HG03108 (cell line): ENCODE results near the gene STK33.

Experiments
- ATAC-seq: cut with Tn5 transposase; IDR thresholded peaks from one replicate; pipeline ENCODE4 v1.9.1; 2021; ENCODE audit warnings: moderate library complexity; ENCODE audit not compliant: unreplicated experiment

STK33 gene

DNA sequence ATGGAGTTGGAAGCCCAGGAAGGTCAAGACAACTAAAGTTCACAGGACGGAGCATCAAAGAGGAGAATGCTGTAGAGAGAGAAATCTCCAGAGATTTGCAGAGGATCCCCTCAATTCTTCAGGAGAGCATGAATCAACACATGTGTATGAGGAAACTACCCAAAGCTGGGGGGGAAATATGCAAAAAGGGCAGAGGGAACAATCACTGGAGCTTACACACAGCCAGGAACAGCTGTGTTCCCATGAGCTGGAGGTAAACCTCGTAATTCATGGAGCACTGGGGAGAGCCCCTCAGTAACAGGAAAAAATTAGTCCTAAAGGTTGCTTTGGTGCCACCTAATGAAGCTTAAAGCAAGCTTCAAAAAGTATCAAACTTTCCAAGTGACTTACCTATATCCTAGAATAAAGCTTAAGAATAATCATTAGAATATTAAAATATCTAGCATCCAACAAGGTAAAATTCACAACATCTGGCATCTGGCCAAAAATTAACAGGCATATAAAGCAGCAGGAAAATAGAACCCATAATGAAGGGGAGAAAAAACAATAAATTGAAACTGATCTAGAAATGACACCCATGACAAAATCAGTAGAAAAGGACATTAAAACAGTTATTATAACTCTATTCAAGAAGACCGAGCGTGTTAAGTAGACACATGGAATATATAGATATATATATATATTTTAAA, 134.2 kb downstream of the STK33 start:
- no peak for ATAC-seq

DNA sequence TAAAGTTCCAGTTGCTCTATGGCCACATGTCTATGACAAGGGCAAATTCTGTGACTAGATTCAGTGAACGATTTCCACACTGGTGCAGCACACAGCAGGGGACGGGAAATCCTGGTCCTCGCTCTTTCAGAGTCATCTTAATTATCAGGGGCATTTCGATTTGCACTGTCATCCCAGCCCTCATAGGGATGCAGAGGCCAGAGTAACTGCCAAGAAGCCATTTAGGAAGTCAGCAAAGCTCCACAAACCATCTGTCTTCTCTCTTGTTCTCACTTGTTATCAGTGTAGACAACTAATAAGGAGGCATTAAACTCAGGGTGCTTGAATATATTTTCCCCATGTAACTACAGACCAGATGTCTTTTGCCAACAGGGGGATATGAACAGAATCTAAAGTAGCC, 151.7 kb downstream of the STK33 start:
- ATAC-seq, result no peak

DNA sequence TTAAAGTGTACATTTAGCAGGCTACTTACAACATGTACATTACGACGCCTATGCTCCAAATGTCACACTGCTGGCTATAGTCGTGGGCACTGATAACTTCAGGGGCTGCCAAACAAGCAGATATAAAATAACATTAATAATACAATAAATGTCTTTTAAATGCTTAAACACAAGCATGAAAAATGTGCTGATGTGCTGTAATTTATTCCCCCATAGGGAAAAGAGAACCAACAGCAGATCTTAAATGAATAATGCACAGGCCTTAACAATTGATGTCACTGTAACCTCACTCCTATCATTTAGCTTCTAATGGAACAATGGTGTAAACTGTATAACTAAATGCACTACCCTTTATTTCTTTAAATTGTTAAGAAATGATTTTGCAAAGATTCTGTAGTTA, 153.4 kb downstream of the STK33 start:
- no peak for ATAC-seq

DNA sequence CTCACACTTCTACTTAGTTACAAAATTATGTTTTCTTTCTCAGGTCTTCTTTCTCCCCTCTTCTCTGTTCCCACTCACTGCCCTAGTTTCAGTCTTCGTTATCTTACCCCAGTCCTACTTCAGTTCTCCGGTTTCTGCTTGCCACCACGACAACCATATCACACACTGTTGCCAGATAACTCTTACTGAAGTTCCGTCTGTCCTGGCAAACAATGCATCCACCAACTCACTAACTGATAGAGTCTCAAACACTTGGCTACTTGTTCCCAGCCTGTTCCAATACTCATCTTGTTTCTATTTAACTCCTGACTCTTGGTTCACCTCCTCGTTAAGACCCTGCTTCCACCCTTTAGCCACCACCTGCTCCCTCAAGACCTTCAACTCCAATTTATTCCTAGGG, 164.5 kb downstream of the STK33 start:
- ATAC-seq, result no peak

DNA sequence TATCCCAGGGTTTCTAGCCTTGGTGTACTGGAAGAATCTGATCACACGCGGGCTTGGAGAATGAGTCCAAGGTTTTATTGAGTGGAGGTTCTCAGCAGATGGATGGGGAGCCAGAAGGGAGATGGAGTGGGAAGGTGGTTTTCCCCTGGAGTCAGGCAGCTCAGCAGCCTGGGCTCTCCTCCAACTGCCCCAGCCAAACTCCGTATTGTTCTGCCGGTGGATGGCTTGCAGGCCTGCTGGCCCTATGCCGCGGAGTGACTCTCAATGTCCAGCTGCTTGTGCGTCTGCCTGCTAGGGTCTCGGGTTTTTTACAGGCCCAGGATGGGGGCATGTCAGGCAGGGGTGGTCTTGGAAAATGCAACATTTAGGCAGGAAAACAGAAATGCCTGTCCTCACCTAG, 168.0 kb downstream of the STK33 start:
- ATAC-seq, result no peak

DNA sequence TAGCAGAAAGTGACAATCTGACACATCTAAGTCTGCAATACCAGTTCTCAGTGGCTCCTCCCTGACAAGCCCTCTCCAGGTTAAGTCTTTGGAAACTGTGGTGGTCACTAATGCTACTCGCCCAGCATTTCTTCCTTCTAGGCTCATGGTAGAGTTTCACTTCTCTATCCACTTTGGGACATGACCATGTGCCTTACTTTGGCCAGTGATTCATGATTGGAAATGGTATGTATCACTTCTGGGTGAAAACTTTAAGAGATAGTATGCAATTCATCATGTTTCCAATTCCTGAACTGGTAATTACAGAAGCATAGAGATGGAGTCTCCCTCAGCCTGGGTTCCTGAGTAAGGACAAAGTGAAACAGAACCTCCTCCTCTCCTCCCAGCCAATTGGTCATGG, 178.8 kb downstream of the STK33 start:
- ATAC-seq, result no peak

DNA sequence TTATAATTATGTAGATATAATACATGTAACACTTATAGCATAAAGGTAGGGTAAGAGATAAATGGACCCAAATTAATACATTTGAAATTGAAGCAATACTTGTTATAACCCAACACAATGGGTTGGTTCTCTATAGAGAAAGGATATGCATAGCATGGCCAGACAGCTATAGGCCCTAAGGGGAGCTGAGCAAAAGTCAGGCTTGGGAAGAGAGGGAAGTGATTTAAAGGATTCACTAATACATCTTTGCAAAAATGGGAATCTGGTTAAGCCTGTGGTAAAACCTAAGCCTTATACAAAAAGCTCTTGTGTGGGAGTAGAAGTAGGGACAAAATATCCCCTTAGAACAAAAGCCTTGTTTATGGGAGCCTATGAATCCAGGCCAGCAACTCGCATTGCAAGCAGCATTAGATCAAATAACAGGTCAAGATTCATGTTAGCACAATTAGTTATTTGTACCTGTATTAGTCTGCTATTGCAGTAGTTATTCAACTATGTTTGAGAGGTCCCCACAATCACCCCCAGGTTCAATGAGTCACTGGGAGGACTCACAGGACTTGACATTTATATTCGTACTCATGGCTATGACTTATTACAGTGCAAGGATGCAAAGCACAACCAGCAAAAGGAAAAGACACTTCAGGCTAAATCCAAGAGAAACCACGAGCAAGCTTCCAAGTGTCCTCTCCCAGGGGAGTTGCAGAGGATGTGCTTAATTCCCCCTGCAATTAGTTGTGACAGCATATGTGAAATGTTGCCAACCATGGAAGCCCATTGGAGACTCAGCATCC, 185.7 kb downstream of the STK33 start:
- no peak for ATAC-seq

DNA sequence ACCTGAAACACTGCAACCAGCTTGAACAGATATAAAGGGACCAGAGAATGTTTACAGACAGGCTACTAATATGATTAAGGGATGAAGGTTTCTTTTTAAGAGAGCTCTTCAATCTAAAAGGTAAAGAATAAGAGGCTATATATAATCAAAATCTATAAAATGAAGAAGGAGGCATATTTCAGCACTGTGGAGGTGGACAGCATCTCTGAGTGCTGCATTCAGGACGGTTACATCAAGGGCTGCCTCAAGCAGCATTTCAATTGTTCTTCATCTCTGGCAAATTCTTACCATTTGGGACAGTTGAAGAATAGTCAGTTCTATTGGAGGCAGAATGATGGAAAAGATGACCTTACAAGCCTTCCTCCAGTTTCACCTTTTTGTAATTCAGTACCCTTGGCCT, 190.7 kb downstream of the STK33 start:
- ATAC-seq, result no peak

DNA sequence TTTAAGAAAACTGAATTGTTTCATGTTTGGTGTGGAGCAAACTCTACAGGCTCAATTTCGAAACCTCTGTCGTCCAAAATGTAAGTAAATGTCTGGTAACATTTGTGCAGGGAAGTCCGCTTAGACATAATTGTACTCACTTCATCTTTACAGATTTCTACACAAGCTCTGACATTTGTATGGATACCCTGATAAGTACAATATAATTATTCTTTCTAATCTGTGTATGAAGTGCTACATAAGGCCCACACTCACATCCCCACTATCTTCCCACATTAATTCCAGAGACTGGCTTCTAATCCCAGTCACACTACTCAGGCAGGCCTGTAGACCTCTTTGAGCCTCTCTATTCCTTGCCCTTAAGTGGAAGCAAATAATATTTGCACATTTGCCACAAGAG, 201.1 kb downstream of the STK33 start:
- ATAC-seq, result no peak

DNA sequence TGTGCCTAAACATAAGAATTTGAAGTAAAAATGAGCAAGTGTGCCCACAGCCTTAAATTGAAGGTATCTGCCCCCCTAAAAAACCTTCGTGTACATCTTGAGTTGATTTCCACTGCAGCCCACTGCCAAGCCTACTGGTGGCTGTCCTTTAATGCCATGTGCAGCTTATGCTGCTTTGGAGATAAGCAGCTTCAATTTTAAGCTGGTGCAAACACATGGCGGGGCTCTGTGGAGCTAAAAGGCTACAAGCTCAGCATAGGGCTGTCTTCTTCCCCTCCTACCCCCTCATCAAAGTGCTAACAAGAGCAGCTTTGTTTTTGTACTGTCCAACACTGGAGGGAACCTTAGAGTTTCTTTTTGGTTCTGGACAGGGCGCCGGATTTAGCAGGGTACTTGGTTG, 201.9 kb downstream of the STK33 start:
- no peak for ATAC-seq

DNA sequence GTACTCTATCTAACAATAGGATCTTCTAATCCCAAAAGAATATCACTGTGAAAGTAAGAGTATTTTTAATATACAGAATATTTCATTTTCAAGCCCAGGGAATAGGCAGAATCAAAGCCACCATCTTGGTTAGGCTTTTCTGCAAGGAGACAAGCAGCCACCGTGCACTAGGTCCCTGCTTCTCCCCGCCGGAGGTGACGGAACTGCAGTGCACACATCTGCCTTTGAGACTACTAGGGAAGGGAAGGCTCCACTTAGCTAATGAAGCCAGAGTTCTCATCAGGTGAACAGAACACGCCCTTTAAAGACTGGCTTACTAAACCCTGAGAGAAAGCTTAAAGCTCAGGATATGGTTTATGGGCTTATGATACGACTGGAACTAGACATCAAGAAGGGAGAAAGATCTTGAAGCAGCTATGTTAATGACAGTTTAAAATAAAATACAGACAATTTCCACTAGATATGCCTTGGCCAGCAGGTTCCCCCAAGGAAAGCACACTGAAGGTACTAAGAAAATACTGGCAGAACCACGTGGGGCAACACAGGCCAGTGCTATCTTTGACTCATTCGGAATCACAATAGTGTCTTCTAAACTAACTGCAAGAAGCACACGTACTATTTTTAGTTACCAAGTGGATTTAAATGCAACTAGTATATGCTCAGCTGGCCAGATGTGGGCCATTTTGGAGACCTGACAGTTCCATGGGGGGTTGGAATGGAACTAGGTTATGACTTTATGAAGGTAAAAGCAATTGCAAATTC, 203.0 kb downstream of the STK33 start:
- no peak for ATAC-seq

DNA sequence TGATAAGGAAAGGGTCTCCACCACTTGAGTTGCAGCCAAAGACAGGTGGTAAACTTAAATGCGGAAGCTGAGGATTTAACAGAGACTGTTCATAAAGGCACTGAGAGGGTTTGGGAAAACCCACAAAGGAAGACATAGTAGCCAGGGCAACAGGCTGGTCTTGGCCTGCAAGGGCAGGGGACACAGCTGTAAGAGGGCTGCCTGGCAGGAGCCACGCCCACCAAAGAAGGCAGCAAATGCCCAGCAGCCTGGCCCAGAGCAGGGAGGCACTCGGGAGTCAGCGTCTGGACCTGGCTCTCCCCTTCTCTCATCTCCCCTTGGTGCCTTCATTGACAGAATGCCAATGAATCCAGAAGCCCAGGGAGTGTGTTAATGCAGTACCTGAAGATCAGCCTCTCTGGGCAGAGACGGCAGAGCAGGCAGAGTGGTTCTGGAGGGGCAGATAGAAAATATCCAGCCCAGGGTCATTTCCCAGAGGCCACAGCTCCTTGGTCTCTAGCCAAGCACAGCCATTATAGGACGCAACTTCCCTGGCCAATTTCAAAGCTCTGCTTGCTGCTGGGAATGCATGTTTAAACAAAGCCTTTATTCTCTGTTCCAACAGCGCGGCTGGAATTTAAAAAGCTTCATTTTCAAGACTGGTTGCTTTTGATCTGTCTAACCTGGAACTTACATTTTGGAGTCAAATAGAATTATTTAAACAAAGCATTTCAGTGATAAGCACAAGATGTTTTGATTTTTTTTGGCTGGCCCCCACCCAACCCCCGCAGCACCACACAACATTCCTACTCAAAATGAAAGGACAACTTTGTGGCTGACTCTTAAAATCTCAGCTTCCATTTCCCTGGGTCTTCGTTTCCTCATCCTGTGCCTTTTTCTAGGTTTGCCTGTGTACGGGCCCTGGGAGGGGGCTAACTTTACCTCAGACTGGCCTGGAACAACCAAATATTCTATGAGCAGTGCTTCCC, 204.7 kb downstream of the STK33 start:
- ATAC-seq, result no peak

DNA sequence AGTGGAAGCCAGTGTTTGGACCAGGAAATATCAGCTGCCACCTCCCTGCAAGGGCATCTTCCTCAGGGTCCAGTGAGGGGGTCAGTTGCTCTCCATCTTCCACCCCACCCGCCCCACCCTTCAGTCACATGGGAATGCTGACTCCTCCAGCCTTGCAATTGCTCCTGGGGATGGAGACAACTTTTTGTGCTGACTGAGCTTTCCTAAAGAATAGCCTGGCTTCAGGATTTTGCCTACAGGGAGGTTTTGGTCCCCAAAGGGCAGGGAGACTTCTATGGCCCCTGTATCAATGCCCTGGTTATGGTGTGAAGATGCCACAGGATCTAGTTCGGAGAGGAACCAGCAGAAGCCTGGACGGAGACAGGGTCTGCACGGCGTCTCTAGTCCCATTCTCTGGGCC, 206.3 kb downstream of the STK33 start:
- no peak for ATAC-seq

DNA sequence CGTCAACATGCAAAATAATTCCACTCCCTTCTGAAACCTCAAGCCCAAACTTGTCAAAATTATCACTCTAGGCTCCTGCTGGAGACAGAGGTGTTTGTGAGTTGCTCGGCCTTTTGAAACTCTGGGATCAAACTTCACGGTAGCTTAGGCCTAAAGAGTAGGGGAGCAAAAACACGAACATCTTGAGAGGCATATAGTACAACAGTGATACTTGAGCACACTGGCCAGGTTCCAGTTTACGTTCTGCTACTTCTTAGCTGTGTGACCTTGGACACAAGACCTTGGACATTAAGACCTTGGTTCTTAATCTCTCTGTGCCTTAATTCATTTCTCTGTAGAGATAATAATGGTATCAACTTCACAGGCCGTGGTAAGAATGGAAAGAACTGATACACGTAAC, 206.9 kb downstream of the STK33 start:
- ATAC-seq, result no peak

DNA sequence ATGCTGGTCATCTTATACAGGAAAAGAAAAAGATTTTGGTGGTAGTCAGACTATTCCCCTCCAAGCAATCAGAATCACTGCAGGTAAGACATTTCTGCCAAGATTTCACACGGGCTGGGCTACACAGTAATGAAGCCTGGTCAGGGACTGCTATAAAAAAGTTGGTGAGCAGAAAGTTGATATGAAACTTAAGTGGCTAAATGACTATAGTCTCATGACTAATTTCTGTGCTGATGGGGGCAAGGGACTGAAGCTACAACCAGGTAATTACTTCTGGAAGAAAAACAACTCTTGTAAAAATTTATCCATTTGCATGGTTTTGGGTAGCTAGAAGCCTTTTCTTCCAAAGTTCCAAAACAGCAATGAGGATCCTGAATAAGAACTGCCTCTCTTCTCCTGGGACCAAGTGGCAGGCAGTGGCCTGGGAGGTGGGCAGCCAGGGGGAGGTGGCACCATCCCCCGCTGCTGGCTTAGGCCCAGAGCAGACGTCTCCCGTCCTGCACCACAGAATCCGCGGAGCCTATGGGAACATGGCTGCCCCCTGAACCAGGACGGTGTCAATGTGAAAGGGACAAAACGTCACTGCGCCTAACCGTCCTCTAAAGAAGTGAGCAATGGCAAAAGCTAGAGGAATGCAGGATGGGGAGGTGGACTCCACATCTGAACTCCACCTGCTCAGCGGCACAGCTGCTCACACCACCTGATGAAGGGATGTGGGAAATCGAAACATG, 207.7 kb downstream of the STK33 start:
- peak; percentile 60 for ATAC-seq

DNA sequence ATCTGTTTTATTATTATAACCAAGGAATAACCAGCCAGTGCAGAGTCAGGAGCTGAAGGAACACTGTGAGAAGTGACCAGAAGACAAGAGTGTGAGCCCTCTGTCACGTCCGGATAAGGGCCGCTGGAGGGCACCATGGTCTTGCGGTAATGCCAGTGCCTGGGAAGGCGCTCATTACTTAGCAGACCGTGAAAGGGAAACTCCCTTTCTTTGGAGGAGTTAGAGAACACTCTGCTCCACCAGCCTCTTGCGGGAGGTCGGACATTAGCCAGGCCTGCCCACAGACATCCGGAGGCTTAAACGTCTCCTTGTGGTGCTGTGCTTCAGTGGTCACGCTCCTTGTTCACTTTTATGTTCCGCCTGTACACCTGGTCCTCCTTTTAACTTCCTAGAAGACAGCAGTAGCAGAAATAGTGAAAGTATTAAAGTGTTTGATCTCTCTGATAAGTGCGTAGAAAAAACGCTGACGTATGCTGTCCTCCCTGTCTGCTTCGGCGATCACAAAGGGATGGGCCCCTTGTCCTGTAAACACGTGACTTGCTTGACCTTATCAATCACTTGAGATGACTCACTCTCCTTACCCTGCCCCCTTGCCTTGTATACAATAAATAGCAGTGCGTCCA, 209.7 kb downstream of the STK33 start:
- no peak for ATAC-seq

DNA sequence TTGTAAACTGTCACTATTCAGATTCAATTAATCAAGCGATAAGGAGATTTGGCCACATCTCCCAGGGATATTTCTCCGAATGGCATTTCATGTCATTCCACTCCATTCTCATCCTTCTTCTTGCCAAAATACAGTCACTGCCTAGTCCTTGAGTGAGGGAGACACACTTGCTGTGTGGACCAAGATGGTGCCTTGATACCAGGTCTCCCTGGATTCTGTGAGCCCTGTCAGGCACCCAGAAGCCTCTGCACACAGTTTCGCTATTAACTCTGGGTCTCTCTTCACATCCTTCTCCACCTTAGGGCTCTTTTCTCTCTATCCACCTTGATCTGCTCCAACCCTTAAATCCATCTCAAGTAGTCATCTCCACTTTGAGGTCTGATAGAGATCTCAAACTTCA, 210.4 kb downstream of the STK33 start:
- ATAC-seq, result no peak

DNA sequence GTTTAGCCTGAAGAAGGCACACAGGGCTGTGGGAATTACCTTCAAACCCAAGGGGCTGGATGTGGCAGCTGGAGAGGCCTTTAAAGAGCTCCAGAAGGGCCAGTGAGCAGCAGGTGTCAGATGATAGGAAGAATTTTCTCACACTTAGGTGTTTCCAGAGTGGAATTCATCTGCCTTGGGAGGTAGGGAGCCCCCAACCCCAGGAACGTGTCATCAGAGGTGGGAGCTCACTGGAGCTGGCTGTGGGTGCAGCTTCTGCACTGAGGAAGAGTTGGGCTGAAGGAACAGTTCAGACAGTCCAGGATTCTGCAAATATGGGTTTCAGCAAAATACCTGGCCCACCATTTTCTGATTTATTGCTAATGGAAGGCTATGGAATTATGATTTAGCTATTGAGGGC, 210.8 kb downstream of the STK33 start:
- ATAC-seq, result no peak

DNA sequence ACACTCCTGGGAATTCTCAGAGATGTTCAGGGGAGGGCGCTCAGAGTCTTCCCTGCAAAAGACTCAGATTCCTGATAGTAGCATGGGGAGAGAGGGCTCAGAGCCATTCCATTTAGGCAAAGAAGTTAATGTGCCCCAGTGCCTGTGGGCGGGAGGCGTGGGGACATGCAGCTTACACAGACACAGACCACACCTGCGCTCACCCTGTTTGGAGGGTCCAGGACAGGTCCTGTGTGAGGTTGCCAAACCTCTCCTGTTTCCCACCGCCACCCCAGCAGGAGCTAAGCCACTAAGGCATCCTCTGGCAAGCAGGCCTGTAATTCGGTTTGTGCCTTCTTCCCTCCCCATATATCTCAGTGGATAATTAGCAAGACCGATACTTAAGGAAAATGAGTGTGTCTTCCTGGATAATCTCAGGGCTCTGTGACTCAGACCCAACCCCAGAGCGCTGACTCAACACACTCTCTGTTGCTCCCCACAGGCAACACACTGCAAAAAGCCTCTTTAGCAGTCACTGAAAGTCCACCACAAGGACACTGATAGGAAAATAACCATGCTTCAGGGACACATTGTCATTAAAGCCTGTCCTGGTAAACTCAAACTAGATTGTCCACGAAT, 211.5 kb downstream of the STK33 start:
- no peak for ATAC-seq
